CD14-positive monocyte (primary cell): ENCODE measurements around the gene HDAC8. TPM values are rescaled to one million over a fixed set of nuclear protein-coding genes. Genes with fewer than 3 reads are reported as not detected.
A peak's percentile ranks its signal among the peaks of the same experiment; 100 is the strongest.

Source experiments
- DNase-seq, 3 donors: peaks; one replicate each; pipeline ENCODE4 v3.0.0-alpha.2; 2011 to 2022
- H2AFZ ChIP-seq: 2 replicates; pipeline ENCODE4 v1.6.0; 2012; ENCODE audit warnings: mild to moderate bottlenecking, low read depth, low read length, inconsistent platforms; ENCODE audit not compliant: insufficient read depth, poor library complexity, severe bottlenecking
- H3K27ac ChIP-seq, 2 donors: 1 replicate in 1 of 2; 2 replicates in 1 of 2; pipeline ENCODE4 v1.5.1; 2012 to 2013; ENCODE audit warnings: low read length in 2 of 2, control low read depth in 1 of 2, inconsistent platforms in 1 of 2, low read depth in 1 of 2, mild to moderate bottlenecking in 1 of 2
- H3K27me3 ChIP-seq, 2 donors: one replicate each; pipeline versions ENCODE4 v1.6.0 to v1.6.1; 2011 to 2013; ENCODE audit warnings: low read length in 2 of 2; ENCODE audit not compliant: control insufficient read depth in 2 of 2, insufficient read depth in 2 of 2
- H3K36me3 ChIP-seq, 2 donors: replicated peaks in 1 of 2; 1 replicate in 1 of 2; 2 replicates in 1 of 2; pipeline versions ENCODE4 v1.5.1 to v1.6.1; 2012 to 2013; ENCODE audit warnings: low read length in 2 of 2, control low read depth in 1 of 2, inconsistent platforms in 1 of 2, mild to moderate bottlenecking in 1 of 2; ENCODE audit not compliant: insufficient read depth in 2 of 2, control insufficient read depth in 1 of 2
- H3K4me1 ChIP-seq, 2 donors: 1 replicate in 1 of 2; 2 replicates in 1 of 2; pipeline versions ENCODE4 v1.5.1 to v1.6.1; 2012 to 2013; ENCODE audit warnings: low read length in 2 of 2, control low read depth in 1 of 2, inconsistent platforms in 1 of 2, mild to moderate bottlenecking in 1 of 2, moderate library complexity in 1 of 2; ENCODE audit not compliant: insufficient read depth in 2 of 2, control insufficient read depth in 1 of 2
- H3K4me2 ChIP-seq: replicated peaks from 2 replicates; pipeline ENCODE3; 2012; ENCODE audit warnings: low read length, moderate library complexity, mild to moderate bottlenecking; ENCODE audit not compliant: poor library complexity, severe bottlenecking; ENCODE audit errors: extremely low read depth
- H3K4me3 ChIP-seq, 3 experiments: fragments of 200-600 bp in 1 of 3; sonication (generic) in 1 of 3; replicated peaks in 1 of 3; 1 replicate in 2 of 3; 2 replicates in 1 of 3; pipeline ENCODE4 v1.5.1; 2011 to 2013; ENCODE audit warnings: low read length in 3 of 3, mild to moderate bottlenecking in 3 of 3, control low read depth in 2 of 3, low read depth in 2 of 3, inconsistent platforms in 1 of 3, moderate library complexity in 1 of 3
- H3K79me2 ChIP-seq: 2 replicates; pipeline ENCODE4 v1.6.0; 2012; ENCODE audit warnings: mild to moderate bottlenecking, control low read depth, inconsistent platforms, low read length, moderate library complexity; ENCODE audit not compliant: insufficient read depth
- H3K9ac ChIP-seq: 2 replicates; pipeline ENCODE4 v1.6.0; 2017; ENCODE audit warnings: low read length, mild to moderate bottlenecking; ENCODE audit not compliant: insufficient read depth, poor library complexity, severe bottlenecking
- H3K9me3 ChIP-seq, 2 donors: replicated peaks in 1 of 2; 1 replicate in 1 of 2; 2 replicates in 1 of 2; pipeline versions ENCODE4 v1.5.1 to v1.6.1; 2012 to 2013; ENCODE audit warnings: low read length in 2 of 2, control low read depth in 1 of 2; ENCODE audit not compliant: control insufficient read depth in 1 of 2, insufficient read depth in 1 of 2
- H4K20me1 ChIP-seq: 2 replicates; pipeline ENCODE4 v1.6.0; 2012; ENCODE audit warnings: mild to moderate bottlenecking, low read length, control low read depth, moderate library complexity; ENCODE audit not compliant: insufficient read depth
- H3K27ac Mint-ChIP-seq, 7 donors: one replicate each; pipeline ENCODE4 v1.8.0; 2020; ENCODE audit warnings: mild to moderate bottlenecking in 7 of 7, mixed read lengths in 7 of 7, moderate library complexity in 6 of 7, inconsistent platforms in 2 of 7
- H3K27me3 Mint-ChIP-seq, 3 donors: one replicate each; pipeline ENCODE4 v1.8.0; 2021 to 2022; ENCODE audit warnings: low read depth in 3 of 3, mild to moderate bottlenecking in 3 of 3, mixed read lengths in 3 of 3, moderate library complexity in 3 of 3, inconsistent platforms in 1 of 3
- H3K36me3 Mint-ChIP-seq, 2 donors: one replicate each; pipeline ENCODE4 v1.8.0; 2020; ENCODE audit warnings: mixed read lengths in 2 of 2, inconsistent platforms in 1 of 2, mild to moderate bottlenecking in 1 of 2
- H3K4me1 Mint-ChIP-seq: one replicate; pipeline ENCODE4 v1.8.0; 2020; ENCODE audit warnings: mild to moderate bottlenecking, mixed read lengths
- H3K4me3 Mint-ChIP-seq, 2 donors: one replicate each; pipeline ENCODE4 v1.8.0; 2020; ENCODE audit warnings: mild to moderate bottlenecking in 2 of 2, mixed read lengths in 2 of 2, moderate library complexity in 1 of 2
- H3K9me3 Mint-ChIP-seq, 7 donors: one replicate each; pipeline ENCODE4 v1.8.0; 2020 to 2022; ENCODE audit warnings: mixed read lengths in 7 of 7, mild to moderate bottlenecking in 6 of 7, moderate library complexity in 6 of 7, inconsistent platforms in 2 of 7
- CTCF ChIP-seq: fragments of 200-600 bp; IDR thresholded peaks from one replicate; pipeline ENCODE4 v1.8.0; 2022; ENCODE audit warnings: antibody characterized with exemption, mild to moderate bottlenecking
- WGBS: methylation state at CpG from one replicate; pipeline ENCODE4 v1.1.5; 2013; ENCODE audit warnings: missing lambda C conversion rate; ENCODE audit not compliant: insufficient coverage; 5-methylcytosine and 5-hydroxymethylcytosine counted together
- intact Hi-C, 2 donors: fragments of 100-400 bp; cut with micrococcal nuclease; formaldehyde crosslinking; loops; one replicate each; pipeline versions ENCODE4 v1.15.0 to v1.15.1; 2023
- polyA plus RNA-seq, 3 donors: library from polyadenylated mRNA; depleted of rRNA in 1 of 3; unstranded in 2 of 3; stranded (reverse) in 1 of 3; fragments of 300-500 nt in 2 of 3; fragments of >200 nt in 1 of 3; fragmentation: Illumina TruSeq in 2 of 3; gene quantifications; 1 replicate in 2 of 3; 2 replicates in 1 of 3; pipeline ENCODE4 v1.2.3, GENCODE V29; 2012 to 2021

Gene HDAC8
- polyA plus RNA-seq, 3 donors: 14.3 to 22.9 (median 20.5) TPM

- no peak overlapping the region for H2AFZ ChIP-seq
- H3K36me3 ChIP-seq: no peaks in the 10 kb centered on the region
- no peaks in the 10 kb centered on the region for H3K79me2 ChIP-seq
- no peaks in the 10 kb centered on the region for H3K9me3 ChIP-seq
- H3K4me1 ChIP-seq: no peaks in the 10 kb centered on the region
- Mint-ChIP-seq H3K4me1 (no peaks in the 10 kb centered on the region), H3K27me3 (peaks cover 8 to 29% (median 11%) of the 10 kb centered on the region in 3 donors), H3K4me3 (no peak overlapping the region), H3K9me3 (no peaks in the 10 kb centered on the region), H3K27ac (no peak overlapping the region), H3K36me3 (no peaks in the 10 kb centered on the region)
- no peak for TF ChIP-seq CTCF
- WGBS: no CpG with 5 or more reads among the region's 3 CpGs
- H3K9ac ChIP-seq: no peak overlapping the region
- H3K27me3 ChIP-seq: peaks cover 6 to 11% of the 10 kb centered on the region in 2 donors
- no peak for DNase-seq
- no peaks in the 10 kb centered on the region for H4K20me1 ChIP-seq
- no peak overlapping the region for H3K4me2 ChIP-seq
- intact Hi-C loops: no loop called here
- no peak overlapping the region for H3K27ac ChIP-seq
- no peak overlapping the region for H3K4me3 ChIP-seq
Measured at GRCh38 chrX:72314881-72315280, 257.8 kb downstream of the HDAC8 start.

DNA sequence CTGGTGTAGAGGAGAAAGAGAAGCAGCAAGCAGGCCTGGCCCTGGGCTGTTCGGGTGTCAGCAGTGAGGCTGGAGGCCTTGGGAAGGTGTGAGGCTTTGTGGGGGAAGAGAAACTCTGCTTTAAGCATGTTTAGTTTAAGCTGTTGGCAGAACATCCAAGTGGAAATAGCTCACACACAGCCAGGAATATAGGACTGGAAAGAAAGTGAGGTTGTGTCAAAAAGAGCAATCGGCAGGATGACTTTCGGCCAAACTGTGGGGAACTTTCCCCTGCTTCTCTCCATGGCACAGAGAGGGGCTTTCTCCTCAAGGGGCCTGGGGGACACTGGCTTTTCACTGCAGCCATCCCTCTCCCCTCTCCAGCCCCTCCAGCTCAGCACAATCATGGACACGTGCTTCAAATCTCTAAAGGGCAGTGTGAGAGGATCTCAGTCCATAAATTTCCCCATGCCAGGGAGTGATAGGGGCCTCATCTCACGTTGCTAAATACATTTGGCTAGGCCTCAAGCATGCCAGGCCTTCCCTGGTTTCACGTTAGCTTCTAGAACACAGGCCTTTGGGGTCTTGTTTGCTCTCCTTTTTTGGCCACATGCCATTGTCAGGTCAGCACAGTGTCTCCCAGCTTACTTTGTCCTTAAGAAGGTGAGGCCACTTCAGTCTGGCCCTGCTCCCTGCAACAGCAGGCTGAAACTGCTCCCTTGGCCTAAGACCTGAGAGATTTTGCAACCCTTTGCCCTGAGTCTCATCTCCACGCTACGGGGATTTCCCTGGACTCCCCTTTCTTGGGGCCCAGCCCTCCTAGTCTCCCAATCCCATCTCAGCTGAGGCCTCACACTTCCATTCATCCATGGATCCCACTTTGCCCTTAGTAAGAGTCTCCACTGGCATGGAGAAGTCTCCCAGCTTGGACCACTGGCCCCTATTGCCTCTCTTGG, 258.7 kb downstream of the HDAC8 start:
- WGBS: 90% methylated on average over 3 of the region's 8 CpGs
- H3K9ac ChIP-seq: no peak overlapping the region
- peaks cover 6 to 7% of the 10 kb centered on the region in 2 donors for H3K4me1 ChIP-seq
- Mint-ChIP-seq H3K36me3 (no peaks in the 10 kb centered on the region), H3K4me3 (no peak overlapping the region), H3K27me3 (peaks cover 14 to 34% (median 20%) of the 10 kb centered on the region in 3 donors), H3K9me3 (peaks cover 0 to 3% (median 0%) of the 10 kb centered on the region in 7 donors), H3K4me1 (peaks cover 9% of the 10 kb centered on the region), H3K27ac (peak overlapping the region in 1 of 7 donors; percentile 21)
- H3K4me2 ChIP-seq: no peak overlapping the region
- no peak overlapping the region for H2AFZ ChIP-seq
- TF ChIP-seq CTCF: no peak
- no peaks in the 10 kb centered on the region for H4K20me1 ChIP-seq
- H3K79me2 ChIP-seq: no peaks in the 10 kb centered on the region
- intact Hi-C loops: no loop called here
- H3K27ac ChIP-seq: no peak overlapping the region
- H3K9me3 ChIP-seq: peaks cover 0 to 1% of the 10 kb centered on the region in 2 donors
- no peak for DNase-seq
- H3K27me3 ChIP-seq: peaks cover 15 to 20% of the 10 kb centered on the region in 2 donors
- H3K36me3 ChIP-seq: no peaks in the 10 kb centered on the region
- no peak overlapping the region for H3K4me3 ChIP-seq
